Immature natural killer cell (primary cell): ENCODE data around the gene NAP1L5. TPM values are rescaled to one million over a fixed set of nuclear protein-coding genes. Genes with fewer than 3 reads are reported as not detected.

ENCODE experiments used
- DNase-seq, 3 donors: peaks; one replicate each; pipeline ENCODE4 v3.0.0; 2022; ENCODE audit warnings: mixed read lengths in 1 of 3
- H3K27ac Mint-ChIP-seq, 6 donors: one replicate each; pipeline ENCODE4 v1.8.0; 2020; ENCODE audit warnings: mixed read lengths in 6 of 6, mild to moderate bottlenecking in 5 of 6, inconsistent platforms in 4 of 6, moderate library complexity in 3 of 6
- H3K27me3 Mint-ChIP-seq, 3 donors: one replicate each; pipeline ENCODE4 v1.8.0; 2020 to 2021; ENCODE audit warnings: low read depth in 3 of 3, mild to moderate bottlenecking in 3 of 3, mixed read lengths in 3 of 3, moderate library complexity in 3 of 3, inconsistent platforms in 1 of 3
- H3K36me3 Mint-ChIP-seq, 3 donors: one replicate each; pipeline ENCODE4 v1.8.0; 2020; ENCODE audit warnings: mixed read lengths in 3 of 3, inconsistent platforms in 2 of 3, mild to moderate bottlenecking in 2 of 3
- H3K4me1 Mint-ChIP-seq, 2 donors: one replicate each; pipeline ENCODE4 v1.8.0; 2020; ENCODE audit warnings: inconsistent platforms in 2 of 2, mild to moderate bottlenecking in 2 of 2, mixed read lengths in 2 of 2, moderate library complexity in 1 of 2
- H3K4me3 Mint-ChIP-seq, 5 donors: one replicate each; pipeline ENCODE4 v1.8.0; 2020; ENCODE audit warnings: mild to moderate bottlenecking in 5 of 5, mixed read lengths in 5 of 5, inconsistent platforms in 3 of 5, moderate library complexity in 3 of 5
- H3K9me3 Mint-ChIP-seq, 6 donors: one replicate each; pipeline ENCODE4 v1.8.0; 2020; ENCODE audit warnings: mild to moderate bottlenecking in 6 of 6, mixed read lengths in 6 of 6, inconsistent platforms in 4 of 6, moderate library complexity in 3 of 6
- polyA plus RNA-seq, 3 donors: library from polyadenylated mRNA; unstranded; fragments of 300-500 nt; fragmentation: Illumina TruSeq; gene quantifications; one replicate each; pipeline ENCODE4 v1.2.3, GENCODE V29; 2021

Gene NAP1L5
- polyA plus RNA-seq, 3 donors from 2014 or later = 4.2 to 7.3 (median 5.4) TPM

GRCh38 chr4:88674565-88674964, 23.1 kb downstream of the NAP1L5 start:
- H3K27ac Mint-ChIP-seq = no peak overlapping the region

GRCh38 chr4:88673886-88674285, 23.7 kb downstream of the NAP1L5 start:
- peaks cover 18 to 52% (median 21%) of the 10 kb centered on the region in 3 donors for H3K36me3 Mint-ChIP-seq
- H3K4me3 Mint-ChIP-seq = no peak overlapping the region
- no peak for DNase-seq
- peak overlapping the region in 1 of 6 donors; percentile 45 for H3K27ac Mint-ChIP-seq
- H3K9me3 Mint-ChIP-seq = no peaks in the 10 kb centered on the region
- peaks cover 0 to 2% (median 0%) of the 10 kb centered on the region in 3 donors for H3K27me3 Mint-ChIP-seq
- no peaks in the 10 kb centered on the region for H3K4me1 Mint-ChIP-seq

More at GRCh38 chr4:88674565-88674964, 23.1 kb downstream of the NAP1L5 start:
- H3K36me3 Mint-ChIP-seq = peaks cover 22 to 51% (median 23%) of the 10 kb centered on the region in 3 donors
- no peak for DNase-seq
- H3K4me1 Mint-ChIP-seq = no peaks in the 10 kb centered on the region
- H3K9me3 Mint-ChIP-seq = no peaks in the 10 kb centered on the region
- H3K27me3 Mint-ChIP-seq = peaks cover 0 to 2% (median 0%) of the 10 kb centered on the region in 3 donors
- H3K4me3 Mint-ChIP-seq = no peak overlapping the region

- H3K36me3 Mint-ChIP-seq = peaks cover 17 to 52% (median 18%) of the 10 kb centered on the region in 3 donors
- H3K27ac Mint-ChIP-seq = peak overlapping the region in 1 of 6 donors; percentile 52
- peaks cover 0 to 2% (median 0%) of the 10 kb centered on the region in 3 donors for H3K27me3 Mint-ChIP-seq
- no peaks in the 10 kb centered on the region for H3K4me1 Mint-ChIP-seq
- H3K9me3 Mint-ChIP-seq = no peaks in the 10 kb centered on the region
- no peak overlapping the region for H3K4me3 Mint-ChIP-seq
- DNase-seq = peak in 1 of 3 donors; percentile 2
Observed at GRCh38 chr4:88672987-88673386, 24.6 kb downstream of the NAP1L5 start.

- Mint-ChIP-seq H3K4me3 (no peak overlapping the region), H3K27ac (peak overlapping the region in 2 of 6 donors; percentile 26 to 29)
Observed at GRCh38 chr4:88661739-88662138, 35.9 kb downstream of the NAP1L5 start.

GRCh38 chr4:88660446-88661294, 37.0 kb downstream of the NAP1L5 start:
- H3K4me3 Mint-ChIP-seq = no peak overlapping the region
- peak overlapping the region in 1 of 6 donors; percentile 20 for H3K27ac Mint-ChIP-seq
- no peak for DNase-seq
- no peaks in the 10 kb centered on the region for H3K27me3 Mint-ChIP-seq
- no peaks in the 10 kb centered on the region for H3K9me3 Mint-ChIP-seq
- peaks cover 29 to 53% (median 32%) of the 10 kb centered on the region in 3 donors for H3K36me3 Mint-ChIP-seq
- peaks cover 0 to 5% of the 10 kb centered on the region in 2 donors for H3K4me1 Mint-ChIP-seq

More at GRCh38 chr4:88661739-88662138, 35.9 kb downstream of the NAP1L5 start:
- Mint-ChIP-seq H3K4me1 (peaks cover 0 to 5% of the 10 kb centered on the region in 2 donors), H3K9me3 (no peaks in the 10 kb centered on the region), H3K27me3 (no peaks in the 10 kb centered on the region), H3K36me3 (peaks cover 23 to 48% (median 23%) of the 10 kb centered on the region in 3 donors)
- no peak for DNase-seq

- peaks cover 27 to 56% (median 36%) of the 10 kb centered on the region in 3 donors for H3K36me3 Mint-ChIP-seq
- H3K27me3 Mint-ChIP-seq = no peaks in the 10 kb centered on the region
- DNase-seq = no peak
- no peak overlapping the region for H3K4me3 Mint-ChIP-seq
- peaks cover 4 to 5% of the 10 kb centered on the region in 2 donors for H3K4me1 Mint-ChIP-seq
- H3K9me3 Mint-ChIP-seq = no peaks in the 10 kb centered on the region
- peak overlapping the region in 1 of 6 donors; percentile 5 for H3K27ac Mint-ChIP-seq
Observed at GRCh38 chr4:88659890-88660208, 37.8 kb downstream of the NAP1L5 start.

- H3K27ac Mint-ChIP-seq = peak overlapping the region in 2 of 6 donors; percentile 5 to 39
- DNase-seq = peak; percentile 2 to 19 (median 6)
- H3K36me3 Mint-ChIP-seq = peaks cover 24 to 53% (median 34%) of the 10 kb centered on the region in 3 donors
- no peaks in the 10 kb centered on the region for H3K27me3 Mint-ChIP-seq
- H3K4me1 Mint-ChIP-seq = peaks cover 4 to 5% of the 10 kb centered on the region in 2 donors
- no peaks in the 10 kb centered on the region for H3K9me3 Mint-ChIP-seq
- H3K4me3 Mint-ChIP-seq = no peak overlapping the region
Observed at GRCh38 chr4:88659055-88659889, 38.4 kb downstream of the NAP1L5 start.

GRCh38 chr4:88655226-88655625, 42.4 kb downstream of the NAP1L5 start:
- no peak for DNase-seq
- Mint-ChIP-seq H3K4me1 (peaks cover 8 to 15% of the 10 kb centered on the region in 2 donors), H3K27me3 (no peaks in the 10 kb centered on the region), H3K27ac (peak overlapping the region in 1 of 6 donors; percentile 10), H3K4me3 (no peak overlapping the region), H3K36me3 (peaks cover 9 to 34% (median 28%) of the 10 kb centered on the region in 3 donors), H3K9me3 (no peaks in the 10 kb centered on the region)

GRCh38 chr4:88653371-88653946, 44.2 kb downstream of the NAP1L5 start:
- Mint-ChIP-seq H3K4me3 (no peak overlapping the region), H3K9me3 (no peaks in the 10 kb centered on the region), H3K36me3 (peaks cover 9 to 29% (median 24%) of the 10 kb centered on the region in 3 donors), H3K27ac (peak overlapping the region in 3 of 6 donors; percentile 8 to 49 (median 48)), H3K4me1 (peaks cover 10 to 29% of the 10 kb centered on the region in 2 donors), H3K27me3 (peaks cover 0 to 1% (median 0%) of the 10 kb centered on the region in 3 donors)
- no peak for DNase-seq

- peak overlapping the region in 2 of 6 donors; percentile 8 to 38 for H3K27ac Mint-ChIP-seq
- peaks cover 0 to 3% (median 0%) of the 10 kb centered on the region in 3 donors for H3K27me3 Mint-ChIP-seq
- H3K4me1 Mint-ChIP-seq = peaks cover 23 to 62% of the 10 kb centered on the region in 2 donors
- no peak for DNase-seq
- H3K9me3 Mint-ChIP-seq = no peaks in the 10 kb centered on the region
- H3K4me3 Mint-ChIP-seq = no peak overlapping the region
- peaks cover 0 to 11% (median 0%) of the 10 kb centered on the region in 3 donors for H3K36me3 Mint-ChIP-seq
Observed at GRCh38 chr4:88649716-88650115, 47.9 kb downstream of the NAP1L5 start.

- peaks cover 20 to 53% of the 10 kb centered on the region in 2 donors for H3K4me1 Mint-ChIP-seq
- DNase-seq = no peak
- H3K36me3 Mint-ChIP-seq = peaks cover 0 to 5% (median 0%) of the 10 kb centered on the region in 3 donors
- H3K27me3 Mint-ChIP-seq = peaks cover 0 to 3% (median 0%) of the 10 kb centered on the region in 3 donors
- no peaks in the 10 kb centered on the region for H3K9me3 Mint-ChIP-seq
- peak overlapping the region in 2 of 6 donors; percentile 11 to 29 for H3K27ac Mint-ChIP-seq
- no peak overlapping the region for H3K4me3 Mint-ChIP-seq
Observed at GRCh38 chr4:88646528-88647280, 50.9 kb downstream of the NAP1L5 start.

- Mint-ChIP-seq H3K4me1 (peaks cover 24 to 57% of the 10 kb centered on the region in 2 donors), H3K27me3 (peaks cover 0 to 3% (median 0%) of the 10 kb centered on the region in 3 donors), H3K9me3 (no peaks in the 10 kb centered on the region), H3K27ac (no peak overlapping the region), H3K4me3 (no peak overlapping the region), H3K36me3 (peaks cover 0 to 5% (median 0%) of the 10 kb centered on the region in 3 donors)
- no peak for DNase-seq
Observed at GRCh38 chr4:88645994-88646393, 51.6 kb downstream of the NAP1L5 start.
